DMS53 treated with DMSO at 0.1 percent for 48 hours (cell line): ENCODE measurements around the gene GALNT6.

Experiments
- DNase-seq: peaks from one replicate; lab custom pipeline; 2025; ENCODE audit not compliant: unreplicated experiment; lab: John Stamatoyannopoulos, UW

The GALNT6 gene

GRCh38 chr12:51406290-51406689 is 15.1 kb upstream of the GALNT6 start:
- no peak for DNase-seq

GRCh38 chr12:51405801-51406207 is 14.6 kb upstream of the GALNT6 start:
- no peak for DNase-seq

GRCh38 chr12:51404627-51405026 is 13.4 kb upstream of the GALNT6 start:
- no peak for DNase-seq

GRCh38 chr12:51403681-51404136 is 12.5 kb upstream of the GALNT6 start:
- no peak for DNase-seq

GRCh38 chr12:51403159-51403558 is 12.0 kb upstream of the GALNT6 start:
- no peak for DNase-seq

GRCh38 chr12:51401900-51402299 is 10.7 kb upstream of the GALNT6 start:
- DNase-seq, result no peak

- DNase-seq, result no peak
Observed at GRCh38 chr12:51401486-51401885, 10.3 kb upstream of the GALNT6 start.

- no peak for DNase-seq
Observed at GRCh38 chr12:51401020-51401419, 9.8 kb upstream of the GALNT6 start.

- DNase-seq, result no peak
Observed at GRCh38 chr12:51399891-51400290, 8.7 kb upstream of the GALNT6 start.

- DNase-seq, result no peak
Observed at GRCh38 chr12:51397670-51398069, 6.5 kb upstream of the GALNT6 start.

GRCh38 chr12:51395283-51396230 is 4.4 kb upstream of the GALNT6 start:
- no peak for DNase-seq

- DNase-seq, result no peak
Observed at GRCh38 chr12:51393676-51394545, 2.7 kb upstream of the GALNT6 start.

GRCh38 chr12:51392556-51393237 is 1.5 kb upstream of the GALNT6 start:
- peak; percentile 41 for DNase-seq

- no peak for DNase-seq
Observed at GRCh38 chr12:51390891-51391282, 319 bp downstream of the GALNT6 start.

- DNase-seq, result no peak
Observed at GRCh38 chr12:51390457-51390856, 749 bp downstream of the GALNT6 start.

- no peak for DNase-seq
Observed at GRCh38 chr12:51389302-51389999, 1.8 kb downstream of the GALNT6 start.

GRCh38 chr12:51388846-51389245 is 2.4 kb downstream of the GALNT6 start:
- DNase-seq, result no peak

- peak; percentile 22 for DNase-seq
Observed at GRCh38 chr12:51388069-51388799, 3.0 kb downstream of the GALNT6 start.

GRCh38 chr12:51386351-51386750 is 4.9 kb downstream of the GALNT6 start:
- peak; percentile 64 for DNase-seq
